HG03025 (cell line): ENCODE measurements around the gene GPI.

Experiments
- ATAC-seq: cut with Tn5 transposase; IDR thresholded peaks from one replicate; pipeline ENCODE4 v1.9.1; 2021; ENCODE audit warnings: mild to moderate bottlenecking, moderate library complexity; ENCODE audit not compliant: unreplicated experiment, low FRiP score

The GPI gene

GRCh38 chr19:34337739-34338138 is 27.3 kb upstream of the GPI start:
- ATAC-seq: no peak

- no peak for ATAC-seq
Measured at GRCh38 chr19:34341935-34342680, 22.9 kb upstream of the GPI start.

- ATAC-seq: no peak
Measured at GRCh38 chr19:34343751-34344150, 21.2 kb upstream of the GPI start.

- no peak for ATAC-seq
Measured at GRCh38 chr19:34345947-34346351, 19.0 kb upstream of the GPI start.

- no peak for ATAC-seq
Measured at GRCh38 chr19:34347561-34348165, 17.3 kb upstream of the GPI start.

- ATAC-seq: no peak
Measured at GRCh38 chr19:34348899-34349487, 16.0 kb upstream of the GPI start.

GRCh38 chr19:34350161-34350561 is 14.8 kb upstream of the GPI start:
- ATAC-seq: no peak

GRCh38 chr19:34351382-34351826 is 13.6 kb upstream of the GPI start:
- ATAC-seq: no peak

GRCh38 chr19:34353546-34353945 is 11.4 kb upstream of the GPI start:
- no peak for ATAC-seq

- ATAC-seq: no peak
Measured at GRCh38 chr19:34355201-34355600, 9.8 kb upstream of the GPI start.

GRCh38 chr19:34356875-34357274 is 8.1 kb upstream of the GPI start:
- ATAC-seq: no peak

GRCh38 chr19:34357431-34357830 is 7.6 kb upstream of the GPI start:
- ATAC-seq: no peak

GRCh38 chr19:34359140-34359953 is 5.6 kb upstream of the GPI start:
- peak; percentile 82 for ATAC-seq

GRCh38 chr19:34359954-34360315 is 5.1 kb upstream of the GPI start:
- ATAC-seq: no peak

- ATAC-seq: no peak
Measured at GRCh38 chr19:34360354-34360909, 4.6 kb upstream of the GPI start.

GRCh38 chr19:34362679-34363069 is 2.3 kb upstream of the GPI start:
- no peak for ATAC-seq

GRCh38 chr19:34363094-34363493 is 1.9 kb upstream of the GPI start:
- no peak for ATAC-seq

GRCh38 chr19:34363930-34364329 is 1.1 kb upstream of the GPI start:
- ATAC-seq: no peak

- no peak for ATAC-seq
Measured at GRCh38 chr19:34364462-34364829, 550 bp upstream of the GPI start.

GRCh38 chr19:34365463-34366401 is 736 bp downstream of the GPI start:
- peak; percentile 22 for ATAC-seq
